Keratinocyte (primary cell): ENCODE data around the gene AQP5.

ENCODE experiments used
- CTCF ChIP-seq, 3 experiments: IDR thresholded peaks in 1 of 3; conservative IDR thresholded peaks in 1 of 3; optimal IDR thresholded peaks in 1 of 3; 2 replicates in 2 of 3; 3 replicates in 1 of 3; pipeline versions ENCODE3 to v1.5.1; 2011; ENCODE audit warnings: low read length in 3 of 3, mild to moderate bottlenecking in 3 of 3, moderate library complexity in 2 of 3, control low read depth in 1 of 3, inconsistent platforms in 1 of 3; ENCODE audit not compliant: insufficient read depth in 2 of 3; ENCODE audit errors: extremely low read depth in 1 of 3
- EZH2 ChIP-seq: IDR thresholded peaks from one replicate; pipeline ENCODE4 v1.6.1; 2012; ENCODE audit warnings: inconsistent platforms, mild to moderate bottlenecking, low read length, moderate library complexity

GRCh38 chr12:49956663-49957569 is 4.8 kb upstream of the AQP5 start:
- TF ChIP-seq CTCF (optimal IDR thresholded peaks at IDR 0.05 in 1 of 3, IDR thresholded peaks at IDR 0.05 in 1 of 3, conservative IDR thresholded peaks at IDR 0.05 in 1 of 3; ENCODE audit: extremely low read depth in 1 of 3, insufficient read depth in 2 of 3, low read length in 3 of 3): no peak
- no peak for TF ChIP-seq EZH2
